GM18867 (cell line): ENCODE results near the gene RHOG.
"Not testable (repeated sequence)": the region's sequence is repeated elsewhere in the genome, so short reads cannot be mapped to it uniquely, and the experiment has no call there.

Experiments
- ATAC-seq: cut with Tn5 transposase; IDR thresholded peaks from one replicate; pipeline ENCODE4 v1.9.1; 2021; ENCODE audit warnings: mild to moderate bottlenecking, moderate library complexity; ENCODE audit not compliant: unreplicated experiment

Gene RHOG

DNA sequence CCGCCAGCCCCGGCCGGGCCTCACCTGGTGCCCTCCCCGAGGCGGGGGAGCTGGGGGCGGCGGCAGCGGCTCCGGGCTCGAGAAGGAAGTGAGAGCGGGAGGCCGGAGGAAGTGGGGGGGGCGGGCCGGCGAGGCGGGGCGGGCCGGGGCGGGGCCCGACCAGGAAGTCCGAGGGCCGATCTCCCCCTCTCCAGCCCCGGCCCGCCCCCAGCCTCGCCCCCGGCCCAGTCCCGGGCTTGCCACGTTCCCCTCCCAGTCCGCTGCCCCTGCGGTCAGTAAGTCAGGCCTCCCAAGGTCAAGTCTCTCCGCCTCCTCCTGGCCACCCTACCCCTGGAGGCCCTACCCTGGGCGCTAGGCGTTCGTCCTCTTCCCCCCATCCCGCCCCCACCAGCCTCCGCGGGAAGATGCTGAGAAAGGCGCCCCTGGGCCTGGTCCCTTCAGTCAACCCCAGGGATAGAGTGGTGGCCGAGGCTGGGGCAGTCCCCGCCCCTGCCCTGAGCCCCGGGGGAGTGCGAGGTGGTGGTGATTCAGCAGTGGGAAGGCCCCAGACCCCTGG is at the start of gene RHOG:
Gene RHOG, minus strand, starts transcription at position 90 of the 556 bp plus-strand sequence. CDS start 12,821 bp downstream, outside the sequence.
- ATAC-seq, result peak; percentile 40

DNA sequence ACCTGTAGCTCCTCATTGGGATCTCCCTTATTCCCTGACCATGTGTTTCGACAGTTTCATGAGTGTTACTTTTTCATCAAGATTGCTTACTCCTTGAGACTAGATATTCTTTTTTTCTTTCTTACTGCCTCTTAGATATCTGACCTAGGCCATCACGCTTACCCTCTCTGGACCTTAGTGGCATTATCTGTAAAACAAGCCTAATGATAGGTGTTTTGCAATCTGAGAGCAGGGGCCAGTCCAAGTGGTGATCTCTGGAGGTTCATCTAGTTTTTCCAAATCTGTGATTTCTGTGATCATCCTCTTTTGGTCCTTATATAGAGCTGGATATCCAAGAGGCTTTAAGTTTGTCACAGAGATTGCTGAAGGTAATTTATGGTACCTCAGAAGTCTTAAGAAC is 49.3 kb upstream of the RHOG start:
- ATAC-seq, result no peak

DNA sequence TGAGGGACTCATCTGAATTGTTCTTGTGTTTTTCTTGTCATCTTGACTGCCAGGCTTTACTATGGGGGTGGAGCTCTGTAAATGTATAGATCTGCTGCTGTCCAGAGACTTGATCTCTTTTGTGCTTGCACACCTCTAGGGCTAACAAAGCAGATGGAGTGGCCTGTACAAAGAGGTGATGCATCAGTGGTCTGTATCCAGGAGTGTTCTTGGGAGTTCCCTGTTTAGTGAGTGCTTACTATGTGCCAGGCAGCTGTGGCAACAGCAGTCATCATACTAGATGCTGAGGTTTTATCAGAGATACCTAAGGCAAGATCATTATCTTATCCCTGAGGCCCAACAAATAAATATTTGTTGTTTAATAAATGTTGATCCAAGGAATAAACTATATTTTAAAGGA is 48.1 kb upstream of the RHOG start:
- no peak for ATAC-seq

DNA sequence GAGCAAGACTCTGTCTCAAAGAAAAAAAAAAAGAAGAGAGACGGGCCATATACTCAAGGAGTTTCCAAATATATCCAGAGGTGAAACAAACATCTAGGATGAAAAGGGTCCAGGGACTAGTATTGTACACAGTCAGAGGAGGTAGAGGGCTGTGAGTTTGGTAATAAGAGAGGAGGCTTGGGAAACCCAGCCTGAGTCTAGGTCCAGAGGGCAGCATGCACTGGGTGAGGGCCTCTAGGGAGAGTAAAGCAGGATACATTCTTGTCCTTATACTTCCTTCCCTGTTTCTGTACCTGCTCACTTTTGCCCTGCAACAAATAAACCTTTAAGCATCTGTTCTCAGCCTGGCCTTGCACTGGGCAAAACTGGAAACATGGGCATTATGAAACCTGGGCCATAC is 46.2 kb upstream of the RHOG start:
- ATAC-seq, result no peak

DNA sequence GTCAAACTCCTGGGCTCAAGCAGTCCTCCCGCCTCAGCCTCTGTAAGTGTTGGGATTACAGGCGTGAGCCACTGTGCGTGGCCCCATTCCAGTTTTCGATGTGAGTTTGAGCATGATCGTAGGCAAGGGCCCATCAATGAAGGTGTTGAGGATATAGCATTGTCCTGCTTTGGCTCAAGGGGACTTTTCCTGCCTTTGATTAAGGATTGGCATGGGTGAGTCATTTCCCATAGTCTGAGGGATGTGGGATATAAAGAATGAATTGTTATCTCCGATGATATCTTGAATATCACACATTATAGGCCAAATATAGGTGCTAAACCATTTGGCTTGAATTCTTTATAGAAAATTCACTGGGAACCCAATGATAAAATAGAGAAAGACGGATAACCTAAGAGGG is 45.1 kb upstream of the RHOG start:
- no peak for ATAC-seq

DNA sequence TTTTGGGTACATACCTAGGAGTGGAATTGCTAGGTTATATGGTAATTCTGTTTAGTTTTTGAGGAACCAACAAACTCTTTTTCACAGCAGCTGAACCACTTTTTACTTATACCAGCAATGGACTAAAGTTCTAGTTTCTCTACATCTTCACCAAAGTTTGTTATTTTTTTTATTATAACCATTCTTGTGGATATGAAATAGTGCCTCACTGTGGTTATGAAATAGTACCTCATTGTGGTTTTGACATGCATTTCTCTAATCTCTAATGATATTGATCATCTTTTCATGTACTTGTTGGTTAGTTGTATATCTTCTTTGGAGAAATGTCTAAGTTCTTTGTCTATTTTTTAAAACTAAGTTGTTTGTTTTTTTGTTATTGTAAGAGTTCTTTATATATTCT is 41.9 kb upstream of the RHOG start:
- ATAC-seq, result no peak

DNA sequence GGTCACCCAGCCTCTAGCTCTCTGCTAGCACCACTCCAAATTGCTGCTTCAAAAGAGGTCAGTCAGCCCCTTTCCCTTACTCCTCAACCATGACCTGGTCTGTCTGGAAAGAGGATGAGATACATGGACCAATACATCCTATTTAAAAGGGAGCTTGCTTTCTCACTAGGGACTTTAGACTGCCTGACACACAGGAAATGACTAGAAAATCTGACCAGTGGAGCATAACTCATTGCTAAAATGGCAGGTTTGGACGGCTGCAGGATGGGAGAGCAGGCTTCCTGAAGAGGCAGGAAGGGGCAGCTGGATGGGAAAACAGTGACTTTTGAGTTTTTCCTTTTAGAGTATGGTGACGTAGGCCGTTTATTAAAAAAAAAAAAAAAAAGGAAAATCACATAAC is 40.0 kb upstream of the RHOG start:
- ATAC-seq, result no peak

DNA sequence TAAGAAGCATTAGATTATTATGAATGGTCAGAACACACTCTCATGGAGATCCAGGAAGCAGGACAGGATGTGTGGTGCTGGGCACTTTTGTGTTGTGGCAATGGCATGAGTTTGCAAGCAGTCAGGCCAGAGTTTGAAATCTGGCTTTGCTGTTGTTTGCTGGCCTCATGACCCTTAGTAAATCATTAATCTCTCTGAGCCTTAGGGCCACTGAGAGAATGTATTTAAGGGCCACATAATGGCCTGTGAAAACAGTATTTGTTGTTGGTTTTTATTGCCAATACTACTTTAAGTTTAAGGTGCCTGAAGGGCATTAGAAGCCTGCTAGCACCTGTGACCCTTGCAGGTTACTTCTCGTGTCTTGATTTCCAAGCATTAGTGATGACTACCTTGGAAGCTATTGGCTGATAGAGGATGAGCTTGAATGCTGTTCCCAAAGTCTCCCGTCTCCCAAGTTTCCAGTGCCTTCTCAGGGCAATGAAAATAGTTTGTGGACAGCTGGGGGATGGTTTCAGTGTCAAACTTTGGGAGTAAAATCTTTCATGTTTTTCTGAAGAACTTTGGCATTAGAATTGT is 39.3 kb upstream of the RHOG start:
- ATAC-seq, result peak; percentile 33

DNA sequence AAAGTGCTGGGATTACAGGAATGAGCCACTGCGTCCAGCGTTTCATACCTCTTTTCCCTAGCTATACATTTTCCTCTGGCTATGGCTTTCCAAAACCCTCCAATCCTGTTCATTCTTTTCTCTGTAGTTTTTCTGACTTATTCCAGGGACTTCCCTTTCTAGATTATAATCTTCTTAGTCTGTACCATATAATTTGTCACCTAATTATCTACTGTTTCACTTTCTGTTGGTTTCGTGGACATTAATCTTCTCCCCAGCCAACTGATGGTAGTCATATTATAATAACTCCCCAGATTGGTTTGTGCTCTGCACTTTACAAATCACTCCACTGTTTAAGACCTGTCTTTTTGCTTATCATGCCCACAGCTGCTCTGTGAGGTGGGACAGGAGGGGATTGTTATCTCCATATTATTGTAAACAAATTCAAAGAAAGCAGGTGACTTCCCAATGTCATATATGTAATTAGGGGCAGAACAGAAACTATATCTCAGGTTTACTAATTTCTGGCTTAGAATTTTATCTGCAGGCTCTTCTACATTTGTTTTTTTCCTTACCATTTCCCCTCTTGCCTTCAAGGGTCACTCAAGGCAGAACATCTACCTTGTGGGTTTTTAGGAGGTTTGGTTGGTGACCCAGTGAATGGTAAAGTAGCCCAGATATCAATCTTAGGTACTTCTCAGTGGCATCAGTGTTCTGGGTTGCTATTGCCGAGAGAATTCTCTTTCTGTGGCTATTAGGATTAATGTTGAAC is 38.6 kb upstream of the RHOG start:
- peak; percentile 45 for ATAC-seq

DNA sequence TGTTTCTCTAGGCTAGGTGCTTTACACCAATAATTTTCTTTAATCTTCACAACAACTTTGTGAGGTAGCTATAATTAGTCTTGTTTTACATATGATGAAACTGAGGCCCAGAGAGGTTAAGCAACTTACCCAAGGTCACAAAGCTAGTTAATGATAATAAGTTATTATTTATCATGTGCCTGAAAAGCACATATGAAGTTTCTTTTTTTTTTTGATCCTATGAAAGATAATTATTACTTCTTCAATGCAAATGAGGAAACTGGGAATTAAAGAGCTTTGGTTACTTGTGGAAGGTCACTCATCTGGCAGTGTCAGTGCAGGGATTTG is 37.5 kb upstream of the RHOG start:
- no peak for ATAC-seq

DNA sequence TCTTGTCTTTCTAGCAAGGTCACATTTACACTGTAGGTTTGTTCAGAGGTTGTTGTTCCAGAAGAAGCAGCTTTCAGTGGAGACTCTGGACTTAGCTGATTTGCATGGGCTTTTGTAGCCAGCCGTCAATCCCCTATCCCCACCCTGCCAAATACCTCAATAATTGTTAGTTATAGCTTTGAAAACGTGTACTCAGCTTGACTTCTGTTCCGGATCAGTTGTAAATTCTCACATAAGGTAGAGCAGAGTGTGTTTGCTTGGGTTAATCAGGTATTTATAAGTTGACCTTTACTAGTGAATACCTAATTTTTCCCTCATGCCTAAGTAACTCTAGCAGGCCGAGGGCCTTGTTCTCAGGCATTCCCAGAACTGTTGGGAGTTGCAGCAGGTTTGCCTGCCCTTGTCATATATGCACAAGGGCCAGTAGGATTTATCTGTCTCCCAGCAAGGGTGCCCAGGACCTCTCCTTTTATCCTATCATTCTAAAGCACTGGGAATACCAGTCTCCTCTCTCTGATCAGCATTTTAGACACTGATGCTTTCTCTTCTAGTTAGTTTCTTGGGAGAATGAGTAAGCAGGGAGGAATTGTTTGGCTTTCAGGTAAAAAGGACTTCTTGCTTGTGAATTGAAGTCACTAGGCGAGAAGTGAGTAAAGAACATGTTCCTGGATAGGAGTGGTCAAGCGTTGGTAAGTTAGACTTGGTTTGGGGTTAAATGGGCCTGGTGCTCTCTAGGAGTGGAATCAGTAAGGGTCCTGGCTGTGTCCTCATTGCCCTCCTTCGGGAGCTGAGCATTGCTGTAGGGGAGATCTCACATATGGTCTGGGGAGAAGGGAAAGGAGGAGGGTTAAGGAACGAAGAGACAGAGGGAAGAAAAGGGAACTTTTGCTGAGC is 36.9 kb upstream of the RHOG start:
- ATAC-seq, result no peak

DNA sequence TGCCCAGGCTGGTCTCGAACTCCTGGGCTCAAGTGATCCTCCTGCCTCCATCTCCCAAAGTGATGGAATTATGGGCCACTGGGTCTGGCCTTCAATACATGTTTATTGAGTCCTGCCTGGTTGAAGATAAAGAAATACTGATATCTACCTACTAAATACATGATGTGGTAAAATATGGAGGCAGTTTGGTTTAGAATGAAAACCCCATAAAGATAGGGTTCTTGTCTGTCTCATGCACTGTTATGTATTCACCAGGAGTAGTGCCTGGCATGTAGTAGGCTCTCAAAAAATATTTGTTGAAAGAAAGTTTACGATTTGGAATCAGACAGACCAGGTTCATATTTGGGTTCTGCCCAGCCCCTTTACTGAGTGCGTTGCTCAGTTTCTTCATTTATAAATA is 35.9 kb upstream of the RHOG start:
- no peak for ATAC-seq

DNA sequence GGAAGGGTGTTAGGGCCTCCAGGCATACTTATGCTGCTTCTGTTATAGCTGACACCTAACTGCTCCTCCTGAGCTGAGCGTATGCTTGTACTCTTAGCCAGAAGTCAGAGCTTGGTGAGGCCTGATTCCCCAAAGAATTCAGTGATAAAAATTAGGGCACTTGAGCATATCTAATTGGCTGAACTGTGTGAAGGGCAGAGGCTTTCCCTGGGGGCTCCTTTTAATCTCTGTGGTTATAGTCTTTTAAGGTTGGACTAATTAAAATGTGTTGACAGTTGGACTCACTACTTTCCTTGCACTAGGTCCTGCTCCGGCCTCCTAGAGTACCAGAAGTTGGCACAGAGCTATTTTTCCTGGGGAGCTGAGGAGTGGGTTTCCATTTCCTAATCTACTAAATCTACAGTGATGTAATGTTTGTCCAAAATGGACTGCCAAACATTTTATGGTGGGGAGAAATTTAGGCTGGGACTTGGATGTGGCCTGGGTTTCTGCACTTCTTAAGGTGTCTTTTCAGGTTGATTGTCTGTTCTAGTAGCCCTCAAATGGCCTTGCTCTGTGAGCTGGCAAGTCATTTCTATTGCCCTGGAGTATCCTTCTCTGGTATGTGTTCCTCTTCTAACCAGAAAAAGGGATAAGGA is 33.1 kb upstream of the RHOG start:
- ATAC-seq, result no peak

DNA sequence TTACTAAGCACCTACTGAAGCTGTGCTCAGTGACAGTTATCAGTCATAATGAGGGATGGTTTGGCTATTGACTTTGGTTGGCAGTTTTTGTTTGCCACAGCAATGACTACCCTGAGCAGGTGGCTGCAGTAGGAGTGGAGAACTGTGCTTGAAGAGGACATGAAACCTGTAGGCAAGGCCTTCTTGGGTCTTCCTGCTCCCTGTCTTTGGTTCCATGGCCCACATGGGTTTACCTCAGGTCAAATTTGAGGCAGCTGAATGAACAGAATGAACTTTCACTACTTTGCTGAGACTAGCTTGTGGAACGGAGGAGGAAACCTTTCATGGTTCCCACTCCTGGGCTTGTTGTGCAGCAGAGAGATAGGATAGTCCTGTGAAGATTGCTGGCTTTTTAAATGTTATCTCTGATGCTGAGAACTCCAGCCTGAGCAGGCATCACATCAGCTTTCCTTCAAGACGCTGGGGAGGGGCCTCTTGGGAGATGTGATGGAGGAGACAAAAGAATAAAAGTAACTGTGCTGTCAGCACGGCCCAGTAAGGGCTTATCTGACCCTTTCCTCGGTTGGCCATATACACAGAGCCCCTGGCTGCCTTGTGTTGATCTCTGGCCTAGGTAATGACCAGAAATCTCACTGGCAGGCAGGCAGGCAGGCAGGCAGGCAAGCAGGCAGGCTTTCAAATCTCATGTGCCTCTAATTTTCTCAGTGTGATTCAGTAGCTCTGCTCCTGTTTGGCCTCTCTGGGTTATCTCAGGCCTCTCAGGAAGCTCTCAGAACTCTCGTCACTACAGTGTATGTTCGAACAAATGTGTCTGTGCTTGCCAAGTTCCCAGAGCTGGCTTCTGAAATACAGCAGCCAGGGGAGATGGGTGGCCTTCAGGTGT is 26.7 kb upstream of the RHOG start:
- ATAC-seq, result peak; percentile 53

DNA sequence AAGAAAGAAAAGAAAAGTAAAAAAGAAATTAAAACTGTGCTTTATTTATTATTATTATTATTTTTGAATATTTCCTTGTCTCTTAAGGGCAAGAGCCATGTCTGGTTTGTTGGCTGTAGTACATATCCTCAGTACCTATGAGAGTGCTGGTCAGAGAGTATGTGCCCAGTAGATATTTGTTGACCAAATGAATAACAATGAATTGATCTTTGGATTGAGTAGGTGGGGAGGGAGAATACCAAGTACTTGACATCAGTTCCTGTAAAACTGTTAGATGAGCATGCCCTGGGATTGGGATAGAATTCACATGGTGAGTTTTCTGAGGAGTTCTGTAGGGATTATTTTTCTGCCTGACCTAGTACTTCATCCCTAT is 26.1 kb upstream of the RHOG start:
- no peak for ATAC-seq

DNA sequence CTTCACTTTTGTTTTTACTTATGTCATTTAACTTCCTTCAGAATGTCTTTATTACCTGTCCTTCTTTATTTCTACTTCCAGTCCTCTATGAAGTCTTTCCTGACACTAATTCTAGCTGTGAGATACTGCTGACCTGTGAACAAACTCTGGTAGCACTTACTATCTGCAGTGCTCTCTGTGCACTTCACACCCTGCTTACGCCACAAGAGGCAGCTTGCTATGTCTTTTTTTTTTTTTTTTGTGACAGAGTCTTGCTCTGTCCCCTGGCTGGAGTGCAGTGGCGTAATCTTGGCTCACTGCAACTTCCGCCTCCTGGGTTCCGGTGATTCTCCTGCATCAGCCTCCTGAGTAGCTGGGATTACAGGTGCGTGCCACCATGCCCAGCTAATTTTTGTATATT is 25.4 kb upstream of the RHOG start:
- peak; percentile 42 for ATAC-seq

DNA sequence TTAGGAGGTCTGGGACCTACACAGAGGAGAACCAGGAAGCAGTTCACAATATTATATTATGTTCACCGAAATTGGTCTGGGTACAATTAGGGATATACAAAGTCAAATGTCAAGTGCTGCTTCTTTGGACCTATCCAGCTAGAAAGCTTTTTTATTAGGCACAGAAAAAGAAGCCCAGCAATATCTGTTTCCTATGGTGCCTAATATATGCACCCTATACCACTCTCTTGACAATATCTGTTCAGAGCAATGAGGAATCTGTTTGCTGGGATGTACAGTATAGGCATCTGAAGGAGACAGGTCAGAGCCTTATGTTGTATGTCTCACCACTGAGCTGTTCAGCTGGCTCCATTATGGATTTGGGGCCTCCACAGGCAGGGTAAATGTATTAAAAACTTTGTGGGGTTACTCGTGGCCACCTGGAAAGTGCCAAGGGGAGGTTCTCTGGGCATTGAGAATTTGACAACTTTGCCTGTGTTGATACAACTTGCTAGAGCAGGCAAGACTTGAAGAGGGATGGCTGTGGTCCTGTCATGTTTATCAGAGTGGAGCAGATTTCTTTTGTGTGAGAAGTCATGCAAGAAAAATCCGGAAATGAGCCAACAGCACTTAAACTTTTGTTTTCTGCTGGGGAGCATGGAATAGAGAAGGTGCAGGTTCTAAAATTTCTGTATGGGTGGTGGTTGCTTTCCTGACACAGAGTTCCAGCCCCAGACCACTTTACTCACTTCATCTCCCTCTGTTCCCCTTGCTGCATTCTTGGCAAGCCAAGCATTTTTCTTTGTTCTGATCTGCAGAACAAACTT is 24.8 kb upstream of the RHOG start:
- no peak for ATAC-seq

DNA sequence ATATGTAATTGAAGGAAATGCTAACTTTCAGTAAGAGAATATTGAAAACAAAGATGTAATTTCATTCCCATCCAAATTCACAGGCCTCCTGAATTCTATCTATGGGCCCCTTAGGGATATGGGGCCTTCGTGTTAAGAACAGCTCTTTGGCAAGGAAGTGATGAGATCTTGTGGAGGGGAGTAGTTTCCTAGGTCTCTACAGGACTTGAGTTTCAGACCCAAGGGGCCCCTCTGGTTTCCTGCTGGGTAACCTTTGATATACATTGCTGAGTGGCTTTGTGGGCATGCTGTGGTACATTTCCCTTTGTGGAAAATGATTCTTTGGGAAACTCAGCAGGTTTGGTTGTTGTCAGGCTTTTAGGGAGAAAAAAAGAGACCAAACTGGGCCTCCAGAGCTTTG is 20.9 kb upstream of the RHOG start:
- ATAC-seq, result no peak

DNA sequence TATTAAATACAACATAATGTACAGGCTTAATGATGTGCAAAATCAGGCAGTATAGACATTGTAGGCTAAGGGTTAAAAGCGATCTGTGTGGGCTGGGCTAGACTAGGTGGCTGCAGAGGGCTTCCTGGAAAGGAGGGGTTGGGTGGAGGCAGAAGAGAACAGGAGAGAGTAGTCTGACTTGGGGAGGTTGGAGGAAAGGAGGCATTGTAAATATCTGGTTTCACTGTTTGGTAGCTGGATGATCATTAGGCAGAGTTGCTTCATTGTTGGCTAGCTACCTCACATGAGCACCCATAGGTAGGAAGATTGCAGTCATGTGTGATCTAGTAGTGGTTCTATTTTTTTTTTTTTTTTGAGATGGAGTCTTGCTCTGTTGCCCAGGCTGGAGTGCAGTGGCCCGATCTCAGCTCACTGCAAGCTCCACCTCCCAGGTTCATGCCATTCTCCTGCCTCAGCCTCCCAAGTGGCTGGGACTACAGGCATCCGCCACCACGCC is 20.2 kb upstream of the RHOG start:
- not testable (repeated sequence) for ATAC-seq
